ENCODE measurements around the gene ZIC4.

Gene ZIC4

GRCh38 chr3:147422196-147422595 is 15.9 kb upstream of the ZIC4 start:
- peak; percentile 50 for DNase-seq (ENCODE audit: low read depth)
- peak overlapping the region; percentile 60 for H3K4me3 ChIP-seq (ENCODE audit: low read depth, low read length)
- TF ChIP-seq, protein P1, sequence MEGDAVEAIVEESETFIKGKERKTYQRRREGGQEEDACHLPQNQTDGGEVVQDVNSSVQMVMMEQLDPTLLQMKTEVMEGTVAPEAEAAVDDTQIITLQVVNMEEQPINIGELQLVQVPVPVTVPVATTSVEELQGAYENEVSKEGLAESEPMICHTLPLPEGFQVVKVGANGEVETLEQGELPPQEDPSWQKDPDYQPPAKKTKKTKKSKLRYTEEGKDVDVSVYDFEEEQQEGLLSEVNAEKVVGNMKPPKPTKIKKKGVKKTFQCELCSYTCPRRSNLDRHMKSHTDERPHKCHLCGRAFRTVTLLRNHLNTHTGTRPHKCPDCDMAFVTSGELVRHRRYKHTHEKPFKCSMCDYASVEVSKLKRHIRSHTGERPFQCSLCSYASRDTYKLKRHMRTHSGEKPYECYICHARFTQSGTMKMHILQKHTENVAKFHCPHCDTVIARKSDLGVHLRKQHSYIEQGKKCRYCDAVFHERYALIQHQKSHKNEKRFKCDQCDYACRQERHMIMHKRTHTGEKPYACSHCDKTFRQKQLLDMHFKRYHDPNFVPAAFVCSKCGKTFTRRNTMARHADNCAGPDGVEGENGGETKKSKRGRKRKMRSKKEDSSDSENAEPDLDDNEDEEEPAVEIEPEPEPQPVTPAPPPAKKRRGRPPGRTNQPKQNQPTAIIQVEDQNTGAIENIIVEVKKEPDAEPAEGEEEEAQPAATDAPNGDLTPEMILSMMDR (conservative IDR thresholded peaks at IDR 0.05; ENCODE audit: low read depth, low read length): no peak

DNA sequence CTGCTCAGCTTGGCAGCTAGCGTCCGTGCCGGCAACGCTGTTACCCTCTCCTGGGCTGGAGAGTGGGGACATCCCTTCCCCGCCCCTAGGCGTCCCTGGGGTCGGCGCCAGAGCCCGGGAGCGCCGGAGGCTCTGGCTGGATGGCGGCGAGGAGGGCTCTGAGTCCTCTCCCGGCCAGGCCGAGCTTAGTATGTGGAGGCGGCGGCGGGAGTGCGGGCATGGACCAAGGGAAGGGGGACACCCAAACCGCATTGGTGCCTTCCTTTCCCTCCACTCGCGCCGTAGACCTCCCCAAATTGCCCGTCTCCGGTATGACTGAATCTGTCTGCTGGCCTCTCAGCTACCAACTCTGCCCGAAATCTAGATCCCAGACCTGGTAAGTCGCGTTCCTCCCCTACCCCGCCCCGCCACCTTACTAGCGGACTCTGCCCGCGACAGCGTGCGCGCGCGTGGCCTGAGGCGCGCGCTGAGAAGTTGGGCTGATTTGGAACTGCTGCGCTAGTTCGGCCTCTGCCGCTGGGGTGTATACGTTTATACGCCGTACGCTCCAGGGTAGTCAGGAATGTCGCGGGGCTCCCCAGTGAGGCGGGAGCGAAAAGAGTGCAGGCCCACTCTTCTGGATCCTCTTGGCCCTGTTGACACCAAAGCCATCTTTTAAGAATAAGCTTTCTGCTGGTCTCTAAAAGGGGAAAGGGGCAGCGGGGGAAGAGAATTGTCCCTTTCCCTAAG is 15.0 kb upstream of the ZIC4 start:
- TF ChIP-seq, protein P1 (conservative IDR thresholded peaks at IDR 0.05; ENCODE audit: low read depth, low read length): peak; percentile 36
- peak overlapping the region; percentile 60 for H3K4me3 ChIP-seq (ENCODE audit: low read depth, low read length)
- DNase-seq (ENCODE audit: low read depth): peak; percentile 90

DNA sequence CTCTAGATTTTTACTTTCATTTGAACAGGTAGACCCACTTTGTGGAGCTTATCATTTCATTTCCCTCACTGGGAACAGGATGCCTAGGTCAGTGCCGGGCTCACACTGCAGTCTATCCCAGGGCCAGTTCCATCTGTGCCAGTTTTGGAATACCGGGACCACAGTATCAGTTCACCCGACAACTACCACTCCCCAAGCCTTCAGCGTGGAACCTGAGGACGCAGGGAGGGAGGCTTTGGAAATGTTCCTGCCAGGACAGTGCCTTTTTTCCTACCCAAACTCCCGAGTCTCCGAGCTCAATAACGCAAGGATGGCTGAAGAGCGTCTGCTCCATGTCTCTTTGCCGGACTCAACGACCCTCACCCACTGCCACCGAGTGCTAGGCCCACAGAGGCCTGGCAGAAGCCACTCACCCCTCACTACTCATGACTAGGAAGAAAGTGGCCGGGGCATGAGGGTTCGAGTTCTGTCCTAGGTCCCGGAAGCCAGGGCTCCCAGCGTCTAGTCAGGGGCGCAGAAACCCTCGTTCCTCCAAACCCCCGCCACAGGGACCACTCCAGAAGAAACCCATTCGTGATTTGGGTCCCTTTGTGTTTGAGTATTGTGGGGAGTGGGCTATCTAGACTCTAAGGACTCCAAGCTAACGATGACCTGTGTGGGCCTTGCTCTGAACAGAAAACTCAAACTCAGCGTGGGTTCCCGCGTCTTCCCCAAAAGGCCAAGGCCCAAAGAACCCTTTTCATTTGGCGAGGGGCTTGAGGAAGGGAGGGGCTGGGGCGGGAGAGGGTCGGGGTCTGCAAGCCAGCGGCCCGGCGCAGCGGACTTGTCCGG is 14.2 kb upstream of the ZIC4 start:
- no peak for DNase-seq (ENCODE audit: low read depth)
- peak overlapping the region; percentile 60 for H3K4me3 ChIP-seq (ENCODE audit: low read depth, low read length)
- TF ChIP-seq, protein P1 (conservative IDR thresholded peaks at IDR 0.05; ENCODE audit: low read depth, low read length): no peak

DNA sequence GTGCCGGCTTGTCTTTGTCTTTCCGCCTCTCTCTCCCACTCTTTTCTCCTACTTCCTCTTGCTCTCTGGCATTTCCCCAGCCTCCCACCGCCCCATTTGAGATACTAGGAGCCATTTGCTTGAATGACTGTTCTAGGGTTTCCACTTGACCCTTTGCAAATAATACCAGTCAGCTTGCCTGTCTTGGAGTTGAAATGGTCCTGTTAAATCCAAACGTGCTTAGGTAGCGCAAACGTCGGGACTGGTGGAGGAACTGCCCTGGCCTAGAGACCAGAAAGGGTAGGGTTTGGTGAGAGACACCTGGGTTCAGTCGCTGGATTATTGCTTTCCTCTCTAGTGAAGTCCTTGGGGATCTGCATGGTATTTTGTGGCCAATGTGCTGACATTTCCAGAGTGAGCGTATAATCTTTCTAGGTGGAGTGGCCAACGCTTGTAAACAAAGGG is 13.5 kb upstream of the ZIC4 start:
- H3K4me3 ChIP-seq (ENCODE audit: low read depth, low read length): no peak overlapping the region
- DNase-seq (ENCODE audit: low read depth): peak; percentile 39
- TF ChIP-seq, protein P1 (conservative IDR thresholded peaks at IDR 0.05; ENCODE audit: low read depth, low read length): no peak

GRCh38 chr3:147418808-147419701 is 12.7 kb upstream of the ZIC4 start:
- peak; percentile 99 for DNase-seq (ENCODE audit: low read depth)
- TF ChIP-seq, protein P1 (conservative IDR thresholded peaks at IDR 0.05; ENCODE audit: low read depth, low read length): peak; percentile 16
- peak overlapping the region; percentile 73 for H3K4me3 ChIP-seq (ENCODE audit: low read depth, low read length)

DNA sequence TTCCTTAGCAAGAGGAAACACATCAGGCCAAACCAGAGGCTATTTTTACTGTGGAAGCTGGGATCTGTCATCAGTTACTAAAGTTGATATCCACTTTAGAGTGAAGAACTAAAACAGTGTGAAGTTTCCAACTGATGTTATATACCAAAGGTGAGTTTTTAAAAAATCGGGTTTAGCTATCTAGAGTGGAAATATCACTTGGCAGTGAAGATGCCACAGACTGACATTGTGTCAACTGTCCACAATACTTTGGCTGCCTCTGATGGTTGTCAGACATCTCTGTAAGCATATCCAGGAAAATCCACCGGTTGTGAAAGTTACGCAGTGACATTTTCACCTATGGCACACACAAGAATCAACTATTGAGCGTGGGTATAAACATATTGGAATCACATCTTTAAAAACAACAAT is 12.0 kb upstream of the ZIC4 start:
- TF ChIP-seq, protein P1 (conservative IDR thresholded peaks at IDR 0.05; ENCODE audit: low read depth, low read length): no peak
- DNase-seq (ENCODE audit: low read depth): peak; percentile 55
- H3K4me3 ChIP-seq (ENCODE audit: low read depth, low read length): peak overlapping the region; percentile 73

All from choroid plexus epithelial cell (primary cell).